ENCODE measurements around the gene ALKBH5. TPM values are rescaled to one million over a fixed set of nuclear protein-coding genes. Genes with fewer than 3 reads are reported as not detected.

ALKBH5 gene
- total and polyA plus RNA-seq, 9 of the 15 experiments (the other 6 are each of a cell fraction or from before 2014, with no cell fraction given): 11.4 to 70.0 (median 47.4) TPM

GRCh38 chr17:18139949-18140348, 43.7 kb upstream of the ALKBH5 start:
- no peaks in the 10 kb centered on the region for H3K36me3 ChIP-seq (ENCODE audit: control insufficient read depth, insufficient read depth, low read length)
- ATAC-seq (peak; percentile 81), DNase-seq (ENCODE audit: extremely low read depth in 1 of 4, low spot score in 3 of 4) (peak; percentile 48 to 56 (median 50)), FAIRE-seq (no peak)
- ChIA-PET CTCF (ENCODE audit: low intra/inter-chr PET ratio) (interaction anchor here (1.0 kb wide), 1 partner anchor 91 kb away, joined by 4 read pairs; no protein-coding TSS in a partner anchor), POLR2A (interaction anchor here (0.5 to 0.9 kb wide), 2 partner anchors 43 kb away, joined by 3 to 6 read pairs; no protein-coding TSS in a partner anchor)
- H3K9me1 ChIP-seq (ENCODE audit: control insufficient read depth, insufficient read depth, low read length): no peaks in the 10 kb centered on the region
- 11% methylated on average over 3 of the region's 3 CpGs for WGBS (ENCODE audit: insufficient coverage, low coverage, missing lambda C conversion rate)
- H3K4me1 ChIP-seq (replicated peaks in 1 of 2; ENCODE audit: control insufficient read depth in 2 of 2, insufficient read depth in 2 of 2, low read length in 2 of 2): peaks cover 0 to 20% of the 10 kb centered on the region in 2 experiments; a peak in 3 of 5 replicates
- no peaks in the 10 kb centered on the region for H3K79me2 ChIP-seq (ENCODE audit: control insufficient read depth, insufficient read depth, low read length)
- intact Hi-C loops (cut with micrococcal nuclease): loop anchor here (2.0 to 10.0 kb wide), 2 partner anchors 47 to 185 kb away; no protein-coding TSS in a partner anchor
- no peak overlapping the region for H2AFZ ChIP-seq (ENCODE audit: low read depth, low read length)
- H3K9ac ChIP-seq (ENCODE audit: insufficient read depth in 1 of 2, low read depth in 2 of 2, low read length in 2 of 2): peak overlapping the region in 1 of 2 experiments; percentile 35; a peak in 1 of 4 replicates
- H4K20me1 ChIP-seq (replicated peaks; ENCODE audit: control insufficient read depth, insufficient read depth, low read length): peaks cover 4% of the 10 kb centered on the region; the same call in 1 of the 2 replicates
- in situ Hi-C loops (cut with MboI): no loop called here
- BruUV-seq (replicated peaks): no TSS peak
- no peaks in the 10 kb centered on the region for H3K27me3 ChIP-seq (ENCODE audit: control insufficient read depth in 2 of 2, insufficient read depth in 2 of 2, low read length in 2 of 2)
- H3K27ac ChIP-seq (ENCODE audit: extremely low read depth, low read depth, low read length): no peak overlapping the region
- H3K4me2 ChIP-seq (ENCODE audit: insufficient read depth, low read length): no peak overlapping the region
- no peak overlapping the region for H3K4me3 ChIP-seq
- no peaks in the 10 kb centered on the region for H3K9me3 ChIP-seq (replicated peaks; ENCODE audit: control insufficient read depth, insufficient read depth, low read depth, low read length)
- TF ChIP-seq HEY1 (CRISPR knock-in tag; IDR thresholded peaks at IDR 0.05; ENCODE audit: borderline replicate concordance): no peak
- no peak for TF ChIP-seq MAX (CRISPR knock-in tag; IDR thresholded peaks at IDR 0.05)
- TF ChIP-seq THRAP3 (IDR thresholded peaks at IDR 0.05; ENCODE audit: borderline replicate concordance): no peak
- TF ChIP-seq KAT2B (IDR thresholded peaks at IDR 0.05; ENCODE audit: low read depth, low read length): no peak
- peak; percentile 68 for TF ChIP-seq NFIC (IDR thresholded peaks at IDR 0.05)
- TF ChIP-seq SMARCE1 (IDR thresholded peaks at IDR 0.05): no peak
- no peak for TF ChIP-seq NELFE (IDR thresholded peaks at IDR 0.05; ENCODE audit: insufficient read depth, insufficient read length)
- TF ChIP-seq ZNF707 (CRISPR knock-in tag; conservative IDR thresholded peaks at IDR 0.05): no peak
- no peak for TF ChIP-seq ATF7 (IDR thresholded peaks at IDR 0.05)
- TF ChIP-seq ZNF263 (CRISPR knock-in tag; IDR thresholded peaks at IDR 0.05; ENCODE audit: borderline replicate concordance): no peak
- no peak for TF ChIP-seq ZNF449 (CRISPR knock-in tag; IDR thresholded peaks at IDR 0.05)
- TF ChIP-seq CREM (IDR thresholded peaks at IDR 0.05; ENCODE audit: low read depth): 0 out of 2 replicates have a peak, but pooled peaks have one; percentile 18
- no peak for TF ChIP-seq CHD1 (IDR thresholded peaks at IDR 0.05; ENCODE audit: low read length)
- TF ChIP-seq TFAP4 (CRISPR knock-in tag; IDR thresholded peaks at IDR 0.05; ENCODE audit: borderline replicate concordance): no peak
- TF ChIP-seq CTCF (IDR thresholded peaks at IDR 0.05 in 2 of 3, conservative IDR thresholded peaks at IDR 0.05 in 1 of 3; ENCODE audit: insufficient read depth in 2 of 3, low read depth in 1 of 3, low read length in 3 of 3): peak; percentile 43 to 55 (median 44); a peak in 4 of 6 replicates
- TF ChIP-seq RAD21 (CRISPR knock-in tag; conservative IDR thresholded peaks at IDR 0.05 in 1 of 2, IDR thresholded peaks at IDR 0.05 in 1 of 2): peak in 1 of 2 experiments; percentile 21; a peak in 1 of 4 replicates
- no peak for TF ChIP-seq NCOA2 (IDR thresholded peaks at IDR 0.05; ENCODE audit: partially characterized antibody in 2 of 2)
- TF ChIP-seq POLR2AphosphoS5 (IDR thresholded peaks at IDR 0.05; ENCODE audit: control insufficient read depth, insufficient read depth, low read depth, low read length): no peak
